ENCODE results near the gene CRHR1.

Gene CRHR1

DNA sequence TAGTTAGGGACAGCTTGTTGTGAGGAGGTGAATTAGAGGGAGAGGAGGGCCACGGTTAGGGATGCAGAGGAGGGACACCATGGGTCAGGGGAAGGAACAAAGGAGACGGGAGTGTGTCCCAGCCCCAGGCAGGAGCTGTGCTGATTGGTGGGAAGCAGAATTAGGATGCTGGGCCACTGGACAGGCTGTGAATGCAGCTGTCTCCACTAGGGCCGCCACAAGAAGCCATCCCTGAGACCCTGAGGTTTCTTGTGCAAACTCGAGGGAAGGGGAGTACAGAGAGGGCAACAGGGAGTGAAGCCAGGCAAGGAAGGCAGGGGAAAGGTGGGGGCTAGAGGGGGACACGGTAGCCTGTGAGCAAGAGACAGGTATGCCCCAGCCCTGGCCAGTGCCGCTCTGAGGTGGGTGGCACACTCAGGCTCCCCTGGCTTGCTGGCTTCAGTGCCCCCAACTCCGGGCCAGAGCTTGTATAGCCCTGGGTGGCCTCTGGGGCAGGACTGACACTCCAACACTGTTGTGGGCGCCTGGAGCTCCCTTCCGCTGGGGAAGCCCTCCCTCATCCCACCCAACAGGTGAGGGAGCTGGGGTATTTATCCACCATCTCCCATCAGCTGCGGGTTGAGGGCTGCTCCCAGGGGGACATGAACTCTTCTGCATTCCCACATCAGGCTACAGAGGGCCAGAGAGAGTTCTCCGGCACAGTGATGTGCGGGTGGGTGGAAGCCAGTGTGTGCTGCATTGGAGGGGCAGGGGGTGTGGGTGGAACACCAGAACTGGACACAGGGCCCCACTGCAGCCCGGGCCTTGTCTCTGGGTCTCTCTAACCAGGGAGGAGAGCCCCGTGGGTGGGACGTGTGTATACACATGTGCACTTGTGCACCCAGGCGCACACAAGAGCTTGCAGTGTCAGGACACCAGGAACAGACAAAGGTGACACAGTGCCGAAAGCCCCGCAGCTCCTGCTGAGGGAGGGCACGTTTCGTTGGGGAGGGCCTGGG is 52.2 kb downstream of the CRHR1 start:
- no peak for DNase-seq (ENCODE audit: low read depth)
- H3K4me3 ChIP-seq (ENCODE audit: low read length): no peak overlapping the region
- TF ChIP-seq, protein P1, sequence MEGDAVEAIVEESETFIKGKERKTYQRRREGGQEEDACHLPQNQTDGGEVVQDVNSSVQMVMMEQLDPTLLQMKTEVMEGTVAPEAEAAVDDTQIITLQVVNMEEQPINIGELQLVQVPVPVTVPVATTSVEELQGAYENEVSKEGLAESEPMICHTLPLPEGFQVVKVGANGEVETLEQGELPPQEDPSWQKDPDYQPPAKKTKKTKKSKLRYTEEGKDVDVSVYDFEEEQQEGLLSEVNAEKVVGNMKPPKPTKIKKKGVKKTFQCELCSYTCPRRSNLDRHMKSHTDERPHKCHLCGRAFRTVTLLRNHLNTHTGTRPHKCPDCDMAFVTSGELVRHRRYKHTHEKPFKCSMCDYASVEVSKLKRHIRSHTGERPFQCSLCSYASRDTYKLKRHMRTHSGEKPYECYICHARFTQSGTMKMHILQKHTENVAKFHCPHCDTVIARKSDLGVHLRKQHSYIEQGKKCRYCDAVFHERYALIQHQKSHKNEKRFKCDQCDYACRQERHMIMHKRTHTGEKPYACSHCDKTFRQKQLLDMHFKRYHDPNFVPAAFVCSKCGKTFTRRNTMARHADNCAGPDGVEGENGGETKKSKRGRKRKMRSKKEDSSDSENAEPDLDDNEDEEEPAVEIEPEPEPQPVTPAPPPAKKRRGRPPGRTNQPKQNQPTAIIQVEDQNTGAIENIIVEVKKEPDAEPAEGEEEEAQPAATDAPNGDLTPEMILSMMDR (conservative IDR thresholded peaks at IDR 0.05; ENCODE audit: low read depth, low read length): no peak

DNA sequence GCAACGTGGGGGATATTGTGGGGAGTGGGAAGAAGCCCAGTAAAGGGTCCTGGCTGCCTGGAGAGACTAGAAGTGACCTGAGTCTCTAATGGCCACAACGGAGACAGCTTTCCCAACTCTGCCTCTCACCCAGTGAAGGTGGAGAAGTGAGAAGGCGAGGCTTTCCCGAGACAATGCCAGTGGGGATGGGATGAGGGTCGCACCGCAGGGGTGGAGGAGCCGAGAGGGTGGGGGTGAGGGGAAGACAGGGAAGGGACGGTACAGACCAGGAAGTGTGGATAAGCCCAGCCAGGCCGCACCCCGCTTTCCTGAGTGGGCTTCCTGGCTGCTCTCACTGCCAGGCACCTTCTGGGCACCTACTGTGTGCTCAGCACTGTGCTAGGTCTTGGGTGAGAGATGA is 53.1 kb downstream of the CRHR1 start:
- no peak for DNase-seq (ENCODE audit: low read depth)
- TF ChIP-seq, protein P1 (conservative IDR thresholded peaks at IDR 0.05; ENCODE audit: low read depth, low read length): no peak
- no peak overlapping the region for H3K4me3 ChIP-seq (ENCODE audit: low read length)

DNA sequence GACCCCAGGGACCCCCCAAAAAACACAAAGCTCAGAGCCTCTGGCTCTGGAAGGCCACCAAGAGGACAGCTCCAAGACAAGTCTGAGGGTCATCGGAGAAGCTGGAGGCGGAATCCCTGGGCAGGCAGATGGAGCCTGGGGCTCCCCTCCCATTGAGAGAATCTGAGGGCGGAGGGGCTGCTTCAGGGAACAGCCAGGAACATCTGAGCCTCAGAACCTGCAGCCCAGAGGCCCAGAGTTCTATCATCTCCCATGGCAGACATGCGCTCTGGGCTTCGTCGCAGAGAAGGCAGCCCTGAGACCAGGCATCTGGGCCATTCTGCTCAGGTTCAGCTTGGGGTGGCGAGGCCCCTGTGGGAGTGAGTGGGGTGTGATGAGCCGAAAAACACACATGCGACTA is 53.5 kb downstream of the CRHR1 start:
- DNase-seq (ENCODE audit: low read depth): no peak

DNA sequence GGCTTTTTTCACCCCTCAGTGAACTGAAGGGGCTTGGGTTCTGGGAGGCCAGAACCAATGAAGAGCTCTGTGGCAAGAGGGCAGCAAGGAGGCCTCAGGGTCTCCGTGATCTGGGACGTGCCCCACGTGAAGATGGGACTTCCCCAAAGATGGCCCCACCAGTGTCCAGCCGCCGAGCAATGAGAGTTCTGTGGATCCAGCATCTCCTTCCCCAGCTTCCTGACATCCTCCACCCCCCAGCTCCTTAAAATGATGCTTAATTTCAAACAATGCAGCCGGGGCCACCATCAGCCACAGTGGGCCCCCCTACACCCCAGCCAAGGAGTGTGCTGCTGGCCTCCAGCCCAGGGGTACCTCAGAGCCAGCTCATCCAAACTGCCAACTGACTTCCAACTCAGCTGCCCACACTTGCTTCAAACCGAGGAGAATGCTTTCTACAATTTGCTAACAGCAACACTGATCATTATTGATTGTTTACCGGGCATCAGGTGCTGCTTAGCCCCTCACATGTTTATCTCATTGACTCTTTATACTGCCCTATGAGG is 54.7 kb downstream of the CRHR1 start:
- TF ChIP-seq, protein P1 (conservative IDR thresholded peaks at IDR 0.05; ENCODE audit: low read depth, low read length): no peak
- H3K4me3 ChIP-seq (ENCODE audit: low read length): no peak overlapping the region
- DNase-seq (ENCODE audit: low read depth): no peak

More for the DNA sequence above, 53.5 kb downstream of the CRHR1 start:
- H3K4me3 ChIP-seq (ENCODE audit: low read length): no peak overlapping the region
- TF ChIP-seq, protein P1 (conservative IDR thresholded peaks at IDR 0.05; ENCODE audit: low read depth, low read length): no peak

DNA sequence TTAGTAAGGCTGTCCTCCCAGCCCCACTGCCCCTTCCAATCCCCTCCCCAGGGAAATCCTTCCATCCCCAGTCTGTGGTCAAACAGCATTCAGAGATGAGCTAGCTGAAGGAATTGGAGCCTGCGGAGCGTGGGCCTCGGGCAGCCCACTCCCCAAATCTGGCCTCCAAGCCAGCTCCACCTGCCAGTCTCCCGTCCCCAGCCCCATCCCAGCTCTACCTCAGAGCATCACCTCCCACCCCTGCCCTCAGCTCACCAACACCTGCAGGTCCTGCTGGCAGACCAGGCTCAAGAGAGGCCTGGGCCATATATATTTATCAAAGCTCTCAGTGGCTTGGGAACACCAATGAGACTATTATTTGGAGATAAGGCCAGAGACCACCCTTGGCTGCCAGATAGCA is 55.3 kb downstream of the CRHR1 start:
- TF ChIP-seq, protein P1 (conservative IDR thresholded peaks at IDR 0.05; ENCODE audit: low read depth, low read length): no peak
- no peak overlapping the region for H3K4me3 ChIP-seq (ENCODE audit: low read length)
- DNase-seq (ENCODE audit: low read depth): no peak

DNA sequence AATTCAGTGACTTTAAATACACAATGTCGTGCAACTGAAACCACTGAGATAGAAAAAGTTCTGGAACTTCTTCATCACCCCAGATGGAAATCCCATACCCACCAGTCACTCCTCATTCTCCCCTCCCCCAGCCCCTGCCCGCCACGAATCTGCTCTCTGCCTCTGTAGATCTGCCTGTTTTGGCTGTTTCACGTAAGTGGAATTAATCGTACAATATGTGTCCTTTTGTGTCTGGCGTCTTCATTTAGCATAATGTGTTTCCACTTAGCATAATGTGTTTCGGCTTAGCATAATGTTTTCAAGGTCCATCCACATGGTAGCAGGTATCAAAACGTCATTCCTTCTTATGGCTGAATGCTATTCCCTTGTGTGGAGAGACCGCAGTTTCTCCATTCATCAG is 57.1 kb downstream of the CRHR1 start:
- no peak overlapping the region for H3K4me3 ChIP-seq (ENCODE audit: low read length)
- no peak for DNase-seq (ENCODE audit: low read depth)
- TF ChIP-seq, protein P1 (conservative IDR thresholded peaks at IDR 0.05; ENCODE audit: low read depth, low read length): no peak

All from retinal pigment epithelial cell (primary cell).